Measurements from ENCODE around the gene ADARB2.

The ADARB2 gene

DNA sequence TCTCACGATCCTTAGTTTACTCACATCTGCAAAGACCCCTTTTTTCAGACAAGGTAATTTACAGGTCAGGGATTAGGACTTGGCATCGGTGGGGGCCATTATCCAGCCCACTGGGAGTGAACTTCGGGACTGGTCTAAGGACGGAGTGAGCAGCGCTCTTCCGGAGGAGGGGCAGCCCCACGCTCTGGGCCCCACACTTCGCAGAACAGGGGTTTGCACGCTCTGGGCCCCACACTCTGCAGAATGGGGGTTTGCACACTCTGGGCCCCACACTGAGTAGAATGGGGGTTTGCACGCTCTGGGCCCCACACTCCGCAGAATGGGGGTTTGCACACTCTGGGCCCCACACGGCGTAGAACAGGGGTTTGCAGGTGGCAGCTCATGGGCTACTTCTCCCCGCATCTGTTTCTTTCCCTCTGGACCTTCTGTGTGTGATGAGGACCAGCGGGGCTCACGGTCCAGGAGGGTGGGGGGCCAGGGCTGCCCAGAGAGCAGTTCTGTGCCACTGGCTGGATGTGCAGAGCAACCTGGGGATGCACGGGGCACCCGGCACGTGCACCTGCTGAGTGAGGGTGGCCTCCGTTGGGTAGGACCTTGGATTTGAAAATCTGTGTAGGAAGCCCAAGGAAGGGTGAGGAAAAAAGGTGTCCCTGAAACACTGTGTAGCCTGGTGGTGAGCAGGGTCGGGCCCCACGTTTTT lies 546.4 kb downstream of the ADARB2 start:
- DNase-seq = no peak

DNA sequence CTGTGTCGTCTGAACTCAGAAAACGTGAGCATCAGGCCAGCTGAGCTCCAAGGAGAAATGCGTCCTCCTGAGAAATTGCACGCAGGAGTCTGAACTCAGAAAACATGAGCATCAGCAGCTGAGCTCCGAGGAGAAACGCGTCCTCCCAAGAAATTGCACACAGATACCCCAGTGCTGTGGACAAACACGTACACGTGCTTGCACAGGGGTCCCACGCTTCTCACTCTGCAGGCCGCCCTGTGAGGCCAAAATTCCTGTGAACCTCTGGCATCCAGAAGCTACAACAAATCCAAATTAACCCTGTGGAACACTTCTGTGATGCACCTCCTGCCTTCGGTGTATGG lies 547.3 kb downstream of the ADARB2 start:
- DNase-seq = no peak

DNA sequence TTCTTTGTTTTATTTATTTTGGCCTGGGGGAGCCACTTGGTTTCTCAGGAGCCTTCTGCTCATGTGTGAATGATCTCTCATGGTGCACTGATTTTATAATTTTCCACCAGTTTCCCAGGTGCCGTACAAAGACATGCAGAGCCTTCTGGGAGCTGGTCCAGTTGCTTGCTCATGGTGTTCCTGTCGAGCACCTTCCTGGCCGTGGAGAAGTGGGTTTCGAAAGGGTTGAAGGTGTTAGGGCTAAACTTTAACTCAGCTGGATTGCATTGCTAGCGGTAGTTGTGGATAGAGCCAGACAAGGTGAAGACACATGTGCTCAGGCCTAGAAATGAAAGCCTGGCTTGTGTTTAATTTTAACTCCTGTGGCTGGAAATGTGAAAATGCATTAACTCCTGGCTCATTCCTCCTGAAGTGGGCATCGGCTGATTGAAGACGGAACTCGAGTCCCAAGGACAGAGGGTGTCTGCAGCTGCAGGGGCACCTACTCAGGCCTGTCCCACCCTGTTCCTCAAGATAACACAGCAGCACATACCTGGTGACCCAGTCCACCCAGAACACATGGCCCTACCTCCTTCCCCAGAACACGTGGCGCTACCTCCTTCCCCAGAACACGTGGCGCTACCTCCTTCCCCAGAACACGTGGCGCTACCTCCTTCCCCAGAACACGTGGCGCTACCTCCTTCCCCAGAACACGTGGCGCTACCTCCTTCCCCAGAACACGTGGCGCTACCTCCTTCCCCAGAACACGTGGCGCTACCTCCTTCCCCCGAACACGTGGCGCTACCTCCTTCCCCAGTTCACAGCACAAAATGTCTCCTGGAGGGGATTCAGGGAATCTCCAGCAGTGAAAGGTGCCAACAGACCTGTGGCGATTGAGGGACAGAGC lies 547.9 kb downstream of the ADARB2 start:
- no peak for DNase-seq

DNA sequence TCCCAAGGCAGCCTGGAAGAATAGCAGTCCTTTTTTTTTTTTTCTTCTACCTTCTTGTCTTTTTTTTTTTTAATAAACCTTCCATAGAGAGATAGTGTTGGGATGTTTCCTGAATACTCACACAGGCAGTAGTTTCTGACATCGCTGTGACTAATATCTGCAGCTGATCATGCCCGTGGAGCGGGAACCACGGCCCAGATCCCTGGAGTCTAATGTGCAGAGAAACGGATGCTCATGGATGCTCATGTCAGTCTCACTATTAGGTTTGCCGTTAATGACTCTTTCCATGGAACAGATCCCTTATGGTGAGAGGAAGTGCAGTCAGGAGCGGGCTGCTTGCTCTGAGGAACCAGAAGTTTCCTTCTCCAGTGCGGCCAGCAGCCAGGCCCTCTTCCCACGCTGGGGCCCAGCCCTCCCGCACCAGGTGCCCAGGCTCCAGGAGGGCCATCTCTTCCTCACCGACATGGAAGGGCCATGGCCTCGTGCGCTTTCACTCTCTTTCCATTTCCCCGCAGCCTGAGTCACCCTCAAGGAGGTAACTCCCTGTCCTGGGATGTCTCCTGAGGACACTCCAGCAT lies 548.7 kb downstream of the ADARB2 start:
- no peak for DNase-seq

DNA sequence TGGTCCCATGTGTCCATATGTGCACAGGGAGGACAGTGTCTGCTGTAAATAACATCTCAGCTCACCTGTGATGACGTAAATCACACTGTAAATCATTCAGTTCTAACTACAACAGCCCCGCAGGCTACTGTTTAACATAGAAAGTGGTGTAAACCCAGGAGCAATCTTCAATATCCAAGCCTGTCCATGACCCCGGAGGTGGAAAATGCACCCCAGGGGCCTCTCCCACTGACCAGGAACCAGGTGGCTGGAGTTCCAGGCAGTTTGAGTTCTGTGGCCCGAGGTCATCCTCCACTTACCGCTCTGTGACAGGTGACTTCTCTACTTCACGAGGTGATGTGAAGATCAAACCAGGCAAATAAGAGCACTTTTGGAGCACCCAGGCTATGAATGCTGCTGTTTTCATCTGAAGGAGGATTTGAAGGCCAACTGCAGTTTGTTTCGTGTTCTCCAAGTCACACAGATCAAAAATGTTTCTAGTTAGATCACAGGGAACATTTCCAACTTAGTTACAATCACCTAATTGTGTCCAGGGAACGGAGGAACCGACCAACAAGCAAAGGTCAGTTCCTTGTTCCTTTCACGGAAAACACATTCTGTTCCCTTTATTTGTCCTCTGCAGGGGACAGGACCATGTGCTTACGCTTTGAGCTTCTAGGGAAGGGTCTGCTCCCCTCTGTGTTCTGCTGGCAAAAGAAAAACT lies 549.3 kb downstream of the ADARB2 start:
- DNase-seq = no peak

DNA sequence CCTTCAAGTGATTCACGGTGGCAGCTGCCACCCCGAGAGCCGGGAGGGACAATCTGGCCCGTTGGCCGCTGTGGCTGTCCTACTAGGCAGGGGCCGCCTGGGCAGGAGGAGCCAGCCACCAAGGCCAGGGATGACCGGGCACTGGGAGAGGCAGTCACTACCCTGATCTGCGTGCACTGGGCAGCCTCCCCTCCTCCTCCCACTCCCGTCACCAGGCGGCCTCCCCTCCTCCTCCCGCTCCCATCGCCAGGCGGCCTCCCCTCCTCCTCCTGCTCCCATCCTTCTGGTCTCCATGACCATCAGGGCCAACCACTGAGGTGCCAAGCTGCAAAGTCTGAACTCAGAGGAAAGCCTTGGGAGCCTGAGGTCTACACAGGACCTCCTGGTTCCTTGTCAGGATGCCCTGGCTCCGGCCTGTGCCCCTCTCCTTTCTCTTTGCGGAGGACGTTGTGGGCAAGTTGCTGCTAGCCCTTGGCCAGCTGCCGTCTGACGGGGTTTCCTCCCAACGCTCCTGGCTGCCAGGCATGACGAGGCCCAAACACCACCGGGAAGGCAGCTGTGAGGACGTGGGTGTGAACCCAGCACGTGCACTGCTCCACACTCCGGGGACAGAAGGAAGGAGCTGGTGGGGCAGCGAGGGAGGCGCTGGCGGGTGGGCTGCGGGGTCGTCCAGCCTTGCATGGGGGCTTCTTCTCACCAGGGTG lies 550.0 kb downstream of the ADARB2 start:
- no peak for DNase-seq

DNA sequence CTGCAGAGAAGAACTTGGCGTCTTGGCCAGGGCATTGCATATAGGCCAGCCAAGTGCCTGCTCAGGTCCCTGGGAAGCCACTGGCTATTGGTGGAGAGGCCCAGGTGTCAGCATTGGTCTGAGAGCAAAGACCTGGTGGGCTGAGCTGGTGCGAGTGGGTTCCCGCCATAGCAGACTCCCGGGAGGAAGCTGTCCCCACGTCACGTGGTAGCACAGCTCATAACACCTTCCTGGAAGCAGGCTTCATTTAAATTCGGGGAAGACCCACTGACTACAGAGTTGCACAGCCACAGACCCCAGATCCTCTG lies 550.7 kb downstream of the ADARB2 start:
- no peak for DNase-seq

DNA sequence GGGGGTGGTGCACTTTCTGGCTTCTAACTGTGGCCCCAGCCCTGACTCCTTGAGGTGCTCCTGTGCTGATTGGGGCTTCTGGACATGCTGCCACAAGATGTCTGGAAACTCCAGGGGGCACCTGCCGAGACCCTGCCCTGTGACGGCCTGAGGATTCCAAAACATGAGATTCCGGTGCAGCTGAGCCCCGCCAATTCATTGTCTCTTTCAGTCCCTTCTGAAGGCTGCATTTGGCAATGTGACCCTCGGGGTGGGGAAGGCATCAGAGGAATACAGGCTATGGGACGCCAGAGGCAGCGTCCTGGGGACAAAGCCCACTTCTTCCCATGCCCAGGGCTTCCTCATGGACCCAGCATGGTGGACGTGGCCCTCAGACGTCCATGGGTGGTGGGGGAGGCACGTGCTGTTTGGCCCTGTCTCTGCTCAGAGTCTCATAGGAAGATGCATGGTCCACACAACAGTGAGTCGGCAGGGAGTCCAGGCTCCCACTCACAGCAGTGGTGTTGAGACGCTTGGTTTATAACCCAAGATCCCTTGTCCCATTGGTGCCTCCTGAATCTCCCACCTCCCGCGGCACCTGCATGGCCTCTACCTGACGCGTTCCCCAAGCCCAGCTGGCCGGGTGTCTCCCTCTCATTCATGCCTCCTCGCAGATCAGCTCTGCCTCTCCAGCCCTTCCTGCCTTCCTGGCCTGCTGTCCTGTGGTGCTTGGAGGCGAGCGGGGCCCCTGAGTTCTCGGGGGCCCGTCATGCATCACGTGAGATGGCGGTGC lies 551.2 kb downstream of the ADARB2 start:
- no peak for DNase-seq

DNA sequence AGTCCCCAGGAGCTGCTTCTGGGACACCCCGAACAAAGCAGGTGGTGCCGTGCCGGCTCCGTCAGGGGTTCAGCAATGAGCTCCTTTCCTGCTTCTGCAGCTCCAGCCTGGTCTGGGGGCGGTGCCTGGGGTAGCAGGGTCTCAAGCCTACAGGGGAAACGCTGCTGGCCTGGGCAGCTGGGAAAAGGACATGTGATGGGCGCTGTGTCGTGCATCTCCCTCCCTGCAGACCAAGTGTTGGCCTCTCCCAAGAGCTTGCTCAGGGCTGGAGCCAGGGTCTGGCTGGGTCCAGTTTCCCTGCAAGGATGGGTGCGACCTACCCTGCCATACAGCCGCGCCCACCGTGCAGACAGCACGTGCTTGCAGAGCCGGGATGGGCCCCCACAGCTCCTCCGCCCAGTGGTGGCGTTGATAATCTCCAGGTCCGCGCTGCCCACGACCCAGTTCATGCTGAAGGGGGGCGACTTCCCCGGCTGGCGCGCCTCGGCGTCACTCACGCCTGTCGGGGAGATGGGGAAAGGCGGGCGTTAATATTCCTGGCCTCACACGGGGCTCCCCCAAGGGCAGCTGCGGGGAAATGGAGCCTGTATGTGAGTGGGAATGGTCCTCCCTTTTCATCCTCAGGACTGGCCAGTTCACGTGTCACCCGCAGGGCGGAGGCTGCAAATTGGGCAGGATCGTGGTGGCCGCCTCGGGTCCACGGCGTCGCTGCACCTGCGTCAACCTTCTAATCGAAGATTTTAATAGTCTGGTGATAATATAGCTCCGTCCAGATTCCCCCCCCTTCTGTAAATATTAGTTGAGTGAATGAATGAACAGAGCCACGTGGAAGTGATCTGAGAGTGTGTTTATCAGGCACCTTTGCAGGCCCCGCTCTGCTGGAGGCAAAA lies 552.5 kb downstream of the ADARB2 start:
- no peak for DNase-seq

DNA sequence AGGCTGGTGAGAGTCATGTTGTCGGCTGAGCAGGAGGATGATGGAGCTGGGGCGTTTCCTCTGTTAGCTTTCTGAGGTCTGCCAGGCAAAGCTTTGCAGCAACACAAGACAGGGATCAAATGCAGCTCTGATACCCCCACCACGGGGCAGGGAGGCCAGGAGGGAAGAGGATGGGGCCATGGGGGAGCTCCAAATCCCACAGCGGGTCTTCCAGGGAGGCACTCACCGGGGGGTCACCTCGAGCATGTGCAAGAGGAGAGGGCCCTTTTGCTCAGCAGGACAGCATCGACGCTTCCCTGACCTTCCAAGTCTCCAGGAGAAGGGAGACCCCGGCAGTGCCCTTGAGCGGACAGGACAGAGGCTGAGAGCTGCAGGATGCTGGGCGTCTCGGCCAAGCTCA lies 553.6 kb downstream of the ADARB2 start:
- DNase-seq = no peak

DNA sequence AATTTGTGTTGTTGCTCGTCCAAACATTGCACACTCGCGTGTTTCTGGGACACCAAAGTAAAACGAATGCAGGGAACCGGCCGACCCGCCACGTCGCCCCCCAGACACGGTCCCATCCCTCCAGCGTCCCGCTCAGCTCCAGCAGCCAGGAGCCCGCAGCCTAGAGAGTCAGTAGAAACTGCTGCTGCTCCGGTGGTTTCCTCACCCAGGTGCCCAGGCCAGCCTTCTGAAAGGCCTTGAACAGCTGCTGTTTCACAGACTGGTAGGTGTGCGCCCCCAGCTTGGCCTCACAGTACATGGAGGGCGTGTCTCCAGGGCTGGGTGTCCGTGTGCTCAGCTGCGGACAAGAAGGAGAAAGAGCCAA lies 554.3 kb downstream of the ADARB2 start:
- no peak for DNase-seq

DNA sequence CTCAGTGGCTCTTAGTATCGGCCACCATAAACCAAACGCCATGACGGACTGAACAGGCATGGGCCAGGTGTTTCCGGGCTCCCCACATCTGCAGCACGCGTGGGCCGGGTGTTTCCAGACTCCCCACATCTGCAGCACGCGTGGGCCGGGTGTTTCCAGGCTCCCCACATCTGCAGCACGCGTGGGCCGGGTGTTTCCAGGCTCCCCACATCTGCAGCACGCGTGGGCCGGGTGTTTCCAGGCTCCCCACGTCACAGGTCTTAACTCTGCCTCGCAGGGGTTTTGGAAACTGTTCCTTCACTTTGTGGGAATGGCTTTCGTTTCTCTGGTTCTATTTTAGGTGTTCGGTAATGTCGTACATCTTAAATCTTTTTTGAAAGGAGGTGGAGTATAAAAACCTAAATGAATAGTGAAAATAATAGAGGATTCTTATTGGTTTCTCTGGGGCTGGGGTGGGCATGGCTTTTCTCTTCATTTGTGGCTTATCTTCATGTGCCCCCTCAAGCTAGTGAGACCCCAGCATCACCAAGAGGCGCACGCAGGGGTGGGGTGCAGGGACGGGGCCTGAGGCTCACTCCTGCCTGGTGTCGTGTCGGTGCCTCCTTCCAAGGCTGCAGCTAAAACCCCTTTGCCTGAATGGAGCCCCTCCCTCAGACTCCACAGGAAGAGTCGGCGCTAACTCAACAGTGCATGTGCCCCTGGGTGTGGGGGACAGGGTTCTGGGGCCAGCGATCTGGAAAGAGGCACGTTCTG lies 554.9 kb downstream of the ADARB2 start:
- no peak for DNase-seq

DNA sequence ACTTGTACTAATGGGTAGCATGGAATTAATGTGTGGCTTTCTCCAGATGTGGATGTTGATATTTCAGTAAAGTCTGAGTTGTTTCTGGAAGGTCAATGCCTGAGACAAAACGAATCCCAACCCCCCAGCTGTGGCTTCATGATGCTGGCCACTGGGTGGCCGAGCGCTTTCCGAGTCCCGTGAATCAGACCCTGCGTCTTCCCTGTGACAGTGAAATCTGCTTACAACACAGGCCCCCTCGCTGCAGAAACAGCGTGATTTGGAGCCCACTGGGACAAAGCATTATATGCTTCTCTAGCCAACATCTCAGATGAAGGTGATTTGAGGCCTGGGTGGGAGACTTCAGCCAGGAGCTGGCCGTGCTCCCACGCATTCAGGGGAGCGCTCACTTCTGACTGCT lies 556.5 kb downstream of the ADARB2 start:
- no peak for DNase-seq

DNA sequence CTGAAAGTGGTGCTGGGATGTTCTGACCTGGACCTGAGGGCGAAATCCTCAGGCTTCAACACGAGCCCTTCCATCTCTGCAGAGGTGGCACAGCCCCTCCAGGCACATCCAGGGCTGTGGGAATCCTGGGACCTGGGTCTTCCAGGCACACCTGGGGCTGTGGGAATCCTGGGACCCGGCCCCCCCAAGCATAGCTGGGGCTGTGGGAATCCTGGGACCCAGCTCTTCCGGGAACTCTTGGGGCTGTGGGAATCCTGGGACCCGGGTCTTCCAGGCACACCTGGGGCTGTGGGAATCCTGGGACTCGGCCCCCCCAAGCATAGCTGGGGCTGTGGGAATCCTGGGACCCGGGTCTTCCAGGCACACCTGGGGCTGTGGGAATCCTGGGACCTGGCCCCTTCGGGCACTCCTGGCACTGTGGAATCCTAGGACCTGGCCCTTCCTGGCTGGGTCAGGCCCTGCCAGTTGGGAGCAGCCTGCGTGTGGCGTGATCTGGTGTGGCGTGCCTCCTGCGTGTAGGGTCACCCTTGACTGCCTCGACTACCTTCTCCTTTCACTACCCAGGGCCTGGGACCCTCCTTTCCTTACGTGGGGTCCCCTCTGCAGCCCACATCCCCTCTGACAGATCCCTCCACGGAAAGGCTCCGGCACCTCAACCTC lies 557.1 kb downstream of the ADARB2 start:
- no peak for DNase-seq

DNA sequence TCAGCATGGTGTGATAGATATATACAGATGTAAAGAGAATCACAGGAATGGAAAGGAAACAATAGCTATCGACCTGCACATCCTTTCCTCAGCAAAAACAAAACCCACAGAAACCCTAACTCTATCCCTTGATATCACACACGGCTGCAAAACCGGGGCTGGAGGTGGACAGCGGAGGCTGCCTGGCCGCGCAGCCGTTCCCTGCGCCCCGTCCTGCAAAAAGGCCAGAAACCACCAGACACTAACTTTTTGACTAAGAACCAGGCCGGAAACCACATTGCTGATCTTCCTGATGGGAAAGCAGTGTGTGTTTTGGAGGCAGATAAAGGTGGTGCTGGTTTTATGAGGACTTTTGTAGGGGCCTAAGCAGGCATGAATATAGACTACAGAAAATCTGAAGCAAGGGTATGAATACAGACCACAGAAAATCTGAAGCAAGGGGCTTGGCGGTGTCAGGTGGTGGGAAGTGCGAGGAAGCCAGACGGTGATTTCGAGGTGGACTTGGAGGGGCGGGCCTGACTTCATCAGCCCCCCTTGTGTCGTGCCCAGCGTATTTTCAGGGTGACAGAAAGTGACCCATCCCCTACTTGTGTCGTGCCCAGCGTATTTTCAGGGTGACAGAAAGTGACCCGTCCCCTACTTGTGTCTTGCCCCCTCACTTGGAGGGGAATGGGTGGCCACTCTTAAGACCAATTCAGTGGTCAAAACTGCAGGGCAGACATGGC lies 557.8 kb downstream of the ADARB2 start:
- DNase-seq = no peak

DNA sequence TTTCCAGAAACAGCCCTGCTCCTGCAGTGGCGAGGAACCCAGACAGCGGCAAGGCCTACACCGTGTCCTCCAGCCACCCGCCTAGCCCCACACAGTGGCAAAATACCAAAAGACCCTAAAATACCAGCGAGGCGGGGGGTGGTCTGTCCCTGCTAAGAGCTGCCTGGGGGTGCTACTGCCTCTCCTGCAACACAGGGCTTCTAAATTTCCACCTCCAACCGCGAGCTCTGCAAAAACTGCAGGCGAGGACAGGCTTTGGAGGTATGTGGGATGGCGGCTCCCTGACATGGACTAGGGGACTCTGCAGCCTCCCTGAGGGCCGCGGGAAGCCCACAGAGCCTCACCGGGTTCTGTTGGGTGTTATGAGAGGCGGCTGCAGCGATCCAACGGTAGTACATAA lies 558.8 kb downstream of the ADARB2 start:
- no peak for DNase-seq

DNA sequence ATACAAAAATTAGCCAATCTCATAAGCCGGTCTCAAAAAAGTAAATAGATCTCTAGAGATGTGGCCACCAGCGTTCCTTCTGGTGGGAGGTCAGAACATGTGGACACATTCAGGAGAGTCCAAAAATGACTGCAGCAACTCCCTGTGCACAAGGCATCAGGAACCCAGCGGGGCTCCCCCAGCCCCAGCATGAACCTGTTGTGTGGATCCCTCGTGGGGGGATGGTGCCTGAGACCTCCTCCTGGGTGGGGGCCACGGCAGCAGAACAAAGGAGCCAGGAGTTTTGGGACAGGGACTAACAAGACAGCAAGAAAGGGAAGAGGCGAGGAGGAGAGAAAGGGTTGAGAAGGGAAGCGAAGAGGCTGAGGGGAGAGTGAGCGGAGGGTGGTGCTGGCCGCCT lies 559.4 kb downstream of the ADARB2 start:
- no peak for DNase-seq

DNA sequence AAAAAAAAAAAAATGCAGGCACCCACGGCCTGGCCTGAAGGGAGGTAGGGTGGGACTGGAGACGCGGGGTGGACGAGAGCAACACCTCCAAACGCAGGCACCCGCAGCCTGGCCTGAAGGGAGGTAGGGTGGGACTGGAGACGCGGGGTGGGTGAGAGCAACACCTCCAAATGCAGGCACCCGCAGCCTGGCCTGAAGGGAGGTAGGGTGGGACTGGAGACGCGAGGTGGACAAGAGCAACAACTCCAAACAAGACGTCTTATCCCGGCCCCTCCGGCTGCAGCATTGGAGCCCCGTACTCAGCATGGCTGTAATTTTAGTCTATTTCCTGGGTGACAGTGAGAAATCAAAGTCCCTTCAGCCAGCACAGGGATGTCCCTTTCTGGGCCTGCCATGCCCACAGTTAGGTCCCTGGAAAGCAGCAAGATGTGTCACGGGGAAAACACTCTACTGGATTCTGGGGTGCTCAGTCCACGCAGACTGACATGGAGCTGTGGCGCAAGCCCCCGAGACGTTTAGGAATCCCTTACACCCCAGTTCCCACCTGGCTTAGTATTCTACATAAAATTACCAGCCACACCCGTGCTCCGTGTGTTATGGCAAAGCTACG lies 561.3 kb downstream of the ADARB2 start:
- DNase-seq = no peak

DNA sequence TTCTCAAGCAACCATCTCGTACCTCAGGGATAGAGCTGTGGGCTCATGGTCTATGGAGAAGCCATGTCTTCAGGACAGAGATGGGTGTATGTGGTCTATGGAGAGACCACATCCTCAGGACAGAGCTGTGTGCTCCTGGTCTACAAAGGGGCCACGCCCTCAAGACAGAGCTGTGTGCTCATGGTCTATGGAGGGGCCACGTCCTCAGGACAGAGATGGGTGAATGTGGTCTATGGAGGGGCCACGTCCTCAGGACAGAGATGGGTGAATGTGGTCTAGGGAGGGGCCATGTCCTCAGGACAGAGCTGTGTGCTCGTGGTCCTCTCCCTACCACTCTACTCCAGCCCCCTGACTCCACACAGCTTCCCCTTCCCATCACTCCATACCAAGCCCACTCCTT lies 563.3 kb downstream of the ADARB2 start:
- DNase-seq = no peak

All from CD4-positive, alpha-beta T cell treated with Interleukin-1 beta for 1 hour (primary cell).